DOHH2 (cell line): ENCODE data around the gene SCRG1.

Source experiments
- H3F3A ChIP-seq: fragments of 200-600 bp; sonication (generic), shearing (Covaris generic); 2 replicates; pipeline ENCODE4 v1.6.0; 2016; ENCODE audit warnings: antibody characterized with exemption, mild to moderate bottlenecking; ENCODE audit not compliant: control insufficient read depth, insufficient read depth
- H3K27ac ChIP-seq: fragments of 200-600 bp; sonication (generic); 2 replicates; pipeline ENCODE4 v1.5.1; 2014; ENCODE audit warnings: low read depth, mild to moderate bottlenecking, low read length, moderate library complexity
- H3K27me3 ChIP-seq: fragments of 200-600 bp; sonication (generic); 2 replicates; pipeline ENCODE4 v1.6.1; 2014; ENCODE audit warnings: mild to moderate bottlenecking, low read length, mixed read lengths; ENCODE audit not compliant: control insufficient read depth
- H3K36me3 ChIP-seq: fragments of 200-600 bp; sonication (generic); 2 replicates; pipeline ENCODE4 v1.6.1; 2014; ENCODE audit warnings: mild to moderate bottlenecking, low read length, moderate library complexity, mixed read lengths; ENCODE audit not compliant: control insufficient read depth
- H3K4me1 ChIP-seq: fragments of 200-600 bp; sonication (generic); 2 replicates; pipeline ENCODE4 v1.6.1; 2014; ENCODE audit warnings: mild to moderate bottlenecking, low read length, mixed read lengths; ENCODE audit not compliant: control insufficient read depth
- H3K4me2 ChIP-seq: fragments of 200-600 bp; sonication (generic); 2 replicates; pipeline ENCODE4 v1.6.0; 2014; ENCODE audit warnings: mild to moderate bottlenecking, low read length, moderate library complexity
- H3K4me3 ChIP-seq: fragments of 200-600 bp; sonication (generic); 2 replicates; pipeline ENCODE4 v1.5.1; 2014; ENCODE audit warnings: mild to moderate bottlenecking, low read length, mixed read lengths
- H3K79me2 ChIP-seq: fragments of 200-600 bp; sonication (generic); 2 replicates; pipeline ENCODE4 v1.6.1; 2014; ENCODE audit warnings: mild to moderate bottlenecking, low read length, mixed read lengths; ENCODE audit not compliant: control insufficient read depth
- H3K9me2 ChIP-seq: fragments of 200-600 bp; sonication (generic); replicated peaks from 2 replicates; pipeline ENCODE4 v1.6.1; 2014; ENCODE audit warnings: mild to moderate bottlenecking, low read length, mixed read lengths; ENCODE audit not compliant: control insufficient read depth
- H3K9me3 ChIP-seq: fragments of 200-600 bp; sonication (generic); 2 replicates; pipeline ENCODE4 v1.6.1; 2014; ENCODE audit warnings: antibody characterized with exemption, low read length, mixed read lengths; ENCODE audit not compliant: control insufficient read depth, insufficient read depth
- H4K20me1 ChIP-seq: fragments of 200-600 bp; sonication (generic); 2 replicates; pipeline ENCODE4 v1.6.0; 2014; ENCODE audit warnings: low read depth, mild to moderate bottlenecking, antibody characterized with exemption, low read length, moderate library complexity; ENCODE audit not compliant: control insufficient read depth, insufficient read depth
- EZH2phosphoT487 ChIP-seq: fragments of 200-600 bp; sonication (generic); IDR thresholded peaks from 2 replicates; pipeline ENCODE4 v1.6.1; 2017; ENCODE audit warnings: borderline replicate concordance, mild to moderate bottlenecking, antibody characterized with exemption, low read length, moderate library complexity, mixed read lengths
- TF ChIP-seq, protein P1 (sequence below): fragments of 200-600 bp; sonication (generic); IDR thresholded peaks from one replicate; pipeline ENCODE4 v1.5.1; 2014; ENCODE audit warnings: antibody characterized with exemption, mild to moderate bottlenecking, low read depth, low read length; ENCODE audit not compliant: poor library complexity, severe bottlenecking

The SCRG1 gene

DNA sequence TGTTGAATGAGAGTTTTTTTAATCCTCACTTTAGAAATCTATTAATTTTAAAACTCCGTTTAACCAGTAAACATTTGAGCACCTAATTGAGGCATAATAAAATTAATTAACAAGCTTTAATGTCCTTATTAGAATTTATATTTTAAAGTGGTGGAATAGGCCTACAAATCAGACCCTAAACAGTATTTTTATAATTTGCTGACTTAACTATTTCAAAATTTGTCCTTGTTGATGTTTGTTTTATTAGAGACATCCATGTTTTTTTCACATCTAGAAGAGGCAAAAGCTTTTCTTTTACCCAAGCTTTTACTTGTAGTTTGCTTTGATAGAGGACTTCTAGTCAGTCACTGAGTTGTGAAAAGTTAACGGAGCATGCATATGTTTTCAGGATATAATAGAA, 24.3 kb downstream of the SCRG1 start:
- H3K9me2 ChIP-seq, result no peaks in the 10 kb centered on the region
- no peak overlapping the region for H3K4me3 ChIP-seq
- no peaks in the 10 kb centered on the region for H3K9me3 ChIP-seq
- H4K20me1 ChIP-seq, result no peaks in the 10 kb centered on the region; the same call in 1 of the 2 replicates
- H3K36me3 ChIP-seq, result peaks cover 52% of the 10 kb centered on the region
- no peak overlapping the region for H3K4me2 ChIP-seq
- no peak overlapping the region for H3K27ac ChIP-seq
- peaks cover 10% of the 10 kb centered on the region for H3F3A ChIP-seq
- H3K27me3 ChIP-seq, result no peaks in the 10 kb centered on the region
- peaks cover 45% of the 10 kb centered on the region for H3K79me2 ChIP-seq
- H3K4me1 ChIP-seq, result peaks cover 16% of the 10 kb centered on the region
- TF ChIP-seq, protein P1, sequence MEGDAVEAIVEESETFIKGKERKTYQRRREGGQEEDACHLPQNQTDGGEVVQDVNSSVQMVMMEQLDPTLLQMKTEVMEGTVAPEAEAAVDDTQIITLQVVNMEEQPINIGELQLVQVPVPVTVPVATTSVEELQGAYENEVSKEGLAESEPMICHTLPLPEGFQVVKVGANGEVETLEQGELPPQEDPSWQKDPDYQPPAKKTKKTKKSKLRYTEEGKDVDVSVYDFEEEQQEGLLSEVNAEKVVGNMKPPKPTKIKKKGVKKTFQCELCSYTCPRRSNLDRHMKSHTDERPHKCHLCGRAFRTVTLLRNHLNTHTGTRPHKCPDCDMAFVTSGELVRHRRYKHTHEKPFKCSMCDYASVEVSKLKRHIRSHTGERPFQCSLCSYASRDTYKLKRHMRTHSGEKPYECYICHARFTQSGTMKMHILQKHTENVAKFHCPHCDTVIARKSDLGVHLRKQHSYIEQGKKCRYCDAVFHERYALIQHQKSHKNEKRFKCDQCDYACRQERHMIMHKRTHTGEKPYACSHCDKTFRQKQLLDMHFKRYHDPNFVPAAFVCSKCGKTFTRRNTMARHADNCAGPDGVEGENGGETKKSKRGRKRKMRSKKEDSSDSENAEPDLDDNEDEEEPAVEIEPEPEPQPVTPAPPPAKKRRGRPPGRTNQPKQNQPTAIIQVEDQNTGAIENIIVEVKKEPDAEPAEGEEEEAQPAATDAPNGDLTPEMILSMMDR, result no peak
- TF ChIP-seq EZH2phosphoT487, result no peak

DNA sequence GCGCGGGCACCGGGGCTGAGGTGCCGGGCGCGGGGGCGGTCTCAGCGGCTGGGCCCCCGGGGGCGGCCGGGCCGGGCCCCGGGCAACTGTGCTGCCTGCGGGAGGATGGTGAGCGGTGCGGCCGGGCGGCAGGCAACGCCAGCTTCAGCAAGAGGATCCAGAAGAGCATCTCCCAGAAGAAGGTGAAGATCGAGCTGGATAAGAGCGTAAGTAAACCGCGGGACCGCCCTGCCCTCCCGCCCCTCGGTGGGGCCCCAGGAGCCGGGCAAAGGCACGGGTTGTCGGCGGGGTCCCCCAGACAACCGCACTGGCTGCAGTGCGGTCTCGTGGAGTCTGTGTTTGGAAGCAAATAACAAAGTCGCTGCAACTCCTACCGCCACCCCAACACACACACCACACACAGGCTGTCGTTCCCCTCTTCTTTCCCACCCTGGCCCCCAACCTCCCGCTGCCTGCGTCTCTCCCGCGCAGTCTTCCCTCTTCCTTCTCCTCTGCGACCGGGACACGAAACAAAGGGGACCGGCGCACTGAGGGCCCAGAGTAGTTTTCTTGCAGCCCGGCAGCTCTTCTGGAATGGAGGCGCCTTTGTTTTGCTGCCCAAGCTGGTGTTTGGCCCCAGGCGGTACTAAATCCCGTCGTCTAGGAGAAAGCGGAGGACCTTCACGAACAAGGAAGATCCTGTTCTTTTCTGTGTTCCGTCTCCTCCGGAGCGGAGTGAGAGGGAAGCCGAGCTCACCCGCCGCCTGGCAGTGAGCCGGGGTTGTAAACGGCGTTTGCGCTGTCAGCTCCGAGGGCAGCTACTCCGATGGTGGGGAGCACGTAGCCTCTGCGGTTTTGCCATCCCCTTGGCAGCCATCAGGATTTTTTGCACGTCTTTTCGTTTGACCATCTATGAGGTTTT, 27.4 kb downstream of the SCRG1 start:
- Histone ChIP-seq H3K9me3 (no peaks in the 10 kb centered on the region), H3K27ac (peak overlapping the region; percentile 10; the same call in 1 of the 2 replicates), H4K20me1 (no peaks in the 10 kb centered on the region; the same call in 1 of the 2 replicates), H3K4me1 (peaks cover 34% of the 10 kb centered on the region), H3K9me2 (no peaks in the 10 kb centered on the region), H3K4me3 (peak overlapping the region; percentile 87), H3K79me2 (peaks cover 52% of the 10 kb centered on the region), H3F3A (peaks cover 9% of the 10 kb centered on the region), H3K27me3 (no peaks in the 10 kb centered on the region), H3K4me2 (peak overlapping the region; percentile 77), H3K36me3 (peaks cover 36% of the 10 kb centered on the region)
- 0 out of 2 replicates have a peak, but pooled peaks have one; percentile 51 for TF ChIP-seq EZH2phosphoT487
- TF ChIP-seq, protein P1, result no peak

DNA sequence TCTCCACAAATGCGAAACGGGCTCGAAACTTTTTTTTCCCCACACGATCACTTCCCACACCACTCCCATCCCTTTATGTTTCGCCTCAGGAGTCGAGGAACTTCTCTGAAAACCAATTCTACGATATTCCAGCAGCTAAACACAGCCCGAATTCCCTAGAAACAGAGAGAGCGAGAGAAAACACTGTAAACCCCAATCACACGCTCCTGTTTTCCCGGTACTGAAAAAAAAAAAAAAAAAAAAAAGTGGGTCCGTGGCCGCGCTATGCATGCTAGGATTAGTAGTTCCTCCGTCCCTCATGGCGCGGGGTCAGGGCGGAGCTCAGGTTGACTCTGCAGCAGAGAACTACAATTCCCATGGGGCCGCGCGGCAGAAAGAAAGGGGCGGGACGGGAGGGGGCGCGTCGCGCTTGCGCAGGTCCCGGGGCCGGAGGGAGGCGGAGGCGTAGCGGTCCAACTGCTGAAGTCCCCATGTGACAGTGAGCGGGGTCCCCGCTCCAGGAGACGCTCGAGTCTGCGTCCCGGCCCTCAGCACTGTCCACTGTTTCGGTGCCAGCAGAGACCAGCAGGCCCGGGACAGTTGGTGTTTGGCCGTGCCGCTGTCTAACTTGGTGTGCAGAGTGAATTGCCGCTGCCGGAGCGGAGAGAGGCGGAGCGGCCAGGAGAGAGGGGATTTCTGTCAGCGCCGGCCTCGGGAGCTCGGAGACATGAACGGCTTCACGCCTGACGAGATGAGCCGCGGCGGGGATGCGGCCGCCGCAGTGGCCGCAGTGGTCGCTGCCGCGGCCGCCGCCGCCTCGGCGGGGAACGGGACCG, 28.2 kb downstream of the SCRG1 start, which contains the start of gene SAP30:
Gene SAP30 (plus strand): TSS at position 478 of the 815 bp plus-strand sequence. CDS start 229 bp downstream, at position 707.
- Histone ChIP-seq H4K20me1 (no peaks in the 10 kb centered on the region; the same call in 1 of the 2 replicates), H3K27ac (peak within 1 kb of the TSS; percentile 91), H3K9me3 (no peaks in the 10 kb centered on the region), H3K9me2 (no peaks in the 10 kb centered on the region), H3F3A (peaks cover 9% of the 10 kb centered on the region), H3K4me2 (peak within 1 kb of the TSS; percentile 90), H3K27me3 (no peaks in the 10 kb centered on the region), H3K4me3 (peak within 1 kb of the TSS; percentile 87), H3K79me2 (peaks cover 50% of the 10 kb centered on the region), H3K4me1 (peaks cover 34% of the 10 kb centered on the region), H3K36me3 (peaks cover 29% of the 10 kb centered on the region)
- TF ChIP-seq EZH2phosphoT487, result no peak
- TF ChIP-seq, protein P1, result no peak
